GM19193 (cell line): Measurements from ENCODE around the gene ADH1C.

Experiments
- POLR2A ChIP-seq: IDR thresholded peaks from 4 replicates; pipeline ENCODE4 v1.6.1; 2011; ENCODE audit not compliant: insufficient read depth, insufficient read length; ENCODE audit errors: extremely low read depth

The ADH1C gene

GRCh38 chr4:99321241-99322191 lies 31.0 kb downstream of the ADH1C start, which contains the start of gene ADH1B:
Gene ADH1B, minus strand, starts transcription at chr4:99321401. Its CDS starts 70 bp downstream, at chr4:99321331.
- no peak for TF ChIP-seq POLR2A

- TF ChIP-seq POLR2A: no peak
These were observed 35.2 kb downstream of the ADH1C start for GRCh38 chr4:99317354-99317753.

- no peak for TF ChIP-seq POLR2A
These were observed 36.7 kb downstream of the ADH1C start for GRCh38 chr4:99315839-99316238.

- no peak for TF ChIP-seq POLR2A
These were observed 38.3 kb downstream of the ADH1C start for GRCh38 chr4:99314211-99314610.

GRCh38 chr4:99310389-99310788 lies 42.2 kb downstream of the ADH1C start:
- TF ChIP-seq POLR2A: no peak

GRCh38 chr4:99305638-99306400 lies 46.7 kb downstream of the ADH1C start:
- no peak for TF ChIP-seq POLR2A

GRCh38 chr4:99301376-99302164 lies 51.0 kb downstream of the ADH1C start:
- no peak for TF ChIP-seq POLR2A

GRCh38 chr4:99300934-99301333 lies 51.6 kb downstream of the ADH1C start:
- no peak for TF ChIP-seq POLR2A

- no peak for TF ChIP-seq POLR2A
These were observed 59.2 kb downstream of the ADH1C start for GRCh38 chr4:99293357-99293756.

- TF ChIP-seq POLR2A: no peak
These were observed 61.4 kb downstream of the ADH1C start, which contains the start of gene ADH1A for GRCh38 chr4:99290848-99291786. Gene ADH1A, minus strand, starts transcription at chr4:99290985. Its CDS starts 71 bp downstream, at chr4:99290914.
